Lower lobe of right lung (tissue), 2 donors: ENCODE data around the gene STAC3. TPM values are rescaled to one million over a fixed set of nuclear protein-coding genes. Genes with fewer than 3 reads are reported as not detected.
A peak's percentile ranks its signal among the peaks of the same experiment; 100 is the strongest.

Source experiments
- ATAC-seq, 2 donors: fragments of 200-7000 bp; cut with Tn5 transposase; one replicate each; pipeline ENCODE4 v1.9.1; 2020 to 2022; ENCODE audit warnings: mild to moderate bottlenecking in 2 of 2, moderate library complexity in 2 of 2
- DNase-seq: peaks from one replicate; pipeline ENCODE4 v3.0.0-alpha.2; 2020
- H3K27ac ChIP-seq: fragments of 200-600 bp; one replicate; pipeline ENCODE4 v1.8.0; 2022
- H3K27me3 ChIP-seq: fragments of 200-600 bp; one replicate; pipeline ENCODE4 v1.8.0; 2022; ENCODE audit warnings: low read depth
- H3K36me3 ChIP-seq: fragments of 200-600 bp; one replicate; pipeline ENCODE4 v1.8.0; 2022; ENCODE audit warnings: mild to moderate bottlenecking
- H3K4me1 ChIP-seq: fragments of 200-600 bp; one replicate; pipeline ENCODE4 v1.8.0; 2022
- H3K4me3 ChIP-seq: fragments of 200-600 bp; one replicate; pipeline ENCODE4 v1.8.0; 2022; ENCODE audit warnings: mild to moderate bottlenecking
- H3K9me3 ChIP-seq: fragments of 200-600 bp; one replicate; pipeline ENCODE4 v1.8.0; 2022
- CTCF ChIP-seq: fragments of 200-600 bp; IDR thresholded peaks from one replicate; pipeline ENCODE4 v1.8.0; 2022; ENCODE audit warnings: antibody characterized with exemption, mild to moderate bottlenecking
- intact Hi-C: fragments of 100-400 bp; cut with DNase I; formaldehyde crosslinking; loops from one replicate; pipeline ENCODE4 v1.11.0; 2022
- total RNA-seq: library from RNA; stranded (reverse); fragmentation: NEBNext Ultra II Directional; extraction: Animal tissue kit (Norgen Biotek cat#: 25700); gene quantifications from one replicate; pipeline ENCODE4 v1.2.1, GENCODE V29; 2021
- donor health status: DM: no; HTN: yes; CAD: no; lungs with severe emphysema.

STAC3 gene
- total RNA-seq, 1 donor from 2014 or later = 8.7 TPM

GRCh38 chr12:57240066-57240921 lies 10.7 kb downstream of the STAC3 start:
- H3K9me3 ChIP-seq = no peaks in the 10 kb centered on the region
- H3K36me3 ChIP-seq = no peaks in the 10 kb centered on the region
- H3K27ac ChIP-seq = no peak overlapping the region
- peaks cover 86% of the 10 kb centered on the region for H3K27me3 ChIP-seq
- intact Hi-C loops = no loop called here
- peaks cover 69% of the 10 kb centered on the region for H3K4me1 ChIP-seq
- peak overlapping the region; percentile 57 for H3K4me3 ChIP-seq
- DNase-seq (peak; percentile 69), ATAC-seq (peak; percentile 6 to 13)
- TF ChIP-seq CTCF = no peak

GRCh38 chr12:57239587-57240065 lies 11.4 kb downstream of the STAC3 start:
- DNase-seq = no peak
- Histone ChIP-seq H3K36me3 (peaks cover under 1% of the 10 kb centered on the region), H3K27me3 (peaks cover 86% of the 10 kb centered on the region), H3K27ac (no peak overlapping the region), H3K4me3 (peak overlapping the region; percentile 57), H3K9me3 (no peaks in the 10 kb centered on the region), H3K4me1 (peaks cover 69% of the 10 kb centered on the region)
- no peak for ATAC-seq
- intact Hi-C loops = no loop called here
- no peak for TF ChIP-seq CTCF

- peaks cover 7% of the 10 kb centered on the region for H3K36me3 ChIP-seq
- H3K27me3 ChIP-seq = peaks cover 82% of the 10 kb centered on the region
- H3K9me3 ChIP-seq = no peaks in the 10 kb centered on the region
- H3K4me3 ChIP-seq = peak overlapping the region; percentile 57
- ATAC-seq (peak; percentile 85 to 93), DNase-seq (peak; percentile 91)
- H3K4me1 ChIP-seq = peaks cover 67% of the 10 kb centered on the region
- peak; percentile 100 for TF ChIP-seq CTCF
- peak overlapping the region; percentile 19 for H3K27ac ChIP-seq
- intact Hi-C loops = no loop called here
These were observed 12.0 kb downstream of the STAC3 start for GRCh38 chr12:57238854-57239554.

- TF ChIP-seq CTCF = no peak
- Histone ChIP-seq H3K27ac (peak overlapping the region; percentile 19), H3K4me3 (peak overlapping the region; percentile 57), H3K9me3 (no peaks in the 10 kb centered on the region), H3K4me1 (peaks cover 59% of the 10 kb centered on the region), H3K27me3 (peaks cover 75% of the 10 kb centered on the region), H3K36me3 (peaks cover 15% of the 10 kb centered on the region)
- intact Hi-C loops = no loop called here
- ATAC-seq (peak in 1 of 2 donors; percentile 3), DNase-seq (peak; percentile 49)
These were observed 12.8 kb downstream of the STAC3 start for GRCh38 chr12:57237932-57238853.

GRCh38 chr12:57237596-57237931 lies 13.4 kb downstream of the STAC3 start:
- H3K4me1 ChIP-seq = peaks cover 53% of the 10 kb centered on the region
- ATAC-seq = no peak
- H3K36me3 ChIP-seq = peaks cover 21% of the 10 kb centered on the region
- DNase-seq = no peak
- H3K4me3 ChIP-seq = no peak overlapping the region
- intact Hi-C loops = no loop called here
- TF ChIP-seq CTCF = no peak
- H3K27me3 ChIP-seq = peaks cover 69% of the 10 kb centered on the region
- no peaks in the 10 kb centered on the region for H3K9me3 ChIP-seq
- no peak overlapping the region for H3K27ac ChIP-seq
